Adrenal gland (tissue), 5 donors: Measurements from ENCODE around the gene ANKRD42.

Experiments
- CTCF ChIP-seq, 6 experiments: fragments of 450-650 bp in 4 of 6; fragments of 200-600 bp in 2 of 6; sonication (generic) in 1 of 6; IDR thresholded peaks; 1 replicate in 5 of 6; 2 replicates in 1 of 6; pipeline versions ENCODE4 v1.5.1 to v1.8.0; 2016 to 2021; ENCODE audit warnings: antibody characterized with exemption in 6 of 6, mild to moderate bottlenecking in 2 of 6, moderate library complexity in 1 of 6
- POLR2A ChIP-seq, 2 donors: fragments of 450-650 bp; IDR thresholded peaks; one replicate each; pipeline ENCODE4 v1.6.1; 2017; ENCODE audit warnings: antibody characterized with exemption in 2 of 2, mild to moderate bottlenecking in 2 of 2, moderate library complexity in 1 of 2
- donor health status: DM: no; HTN: no; CAD: no.

DNA sequence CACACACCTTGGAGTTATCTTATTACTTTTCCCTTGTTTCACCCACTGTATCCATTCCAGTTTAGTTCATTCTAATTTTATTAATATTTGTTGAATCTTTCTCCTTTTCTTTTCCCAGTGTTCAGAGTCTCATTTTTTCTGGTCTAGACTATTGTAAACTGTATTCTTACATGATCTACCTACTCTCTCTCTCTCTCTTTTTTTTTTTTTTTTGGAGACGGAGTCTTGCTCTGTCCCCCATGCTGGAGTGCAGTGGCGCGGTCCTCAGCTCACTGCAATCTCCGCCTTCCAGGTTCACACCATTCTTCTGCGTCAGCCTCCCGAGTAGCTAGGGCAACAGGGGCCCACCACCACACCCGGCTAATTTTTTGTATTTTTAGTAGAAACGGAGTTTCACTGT lies 2.1 kb downstream of the ANKRD42 start:
- no peak for TF ChIP-seq CTCF (IDR thresholded peaks at IDR 0.05)
- no peak for TF ChIP-seq POLR2A (IDR thresholded peaks at IDR 0.05)
